H9 (cell line): ENCODE measurements around the gene CD1C. TPM values are rescaled to one million over a fixed set of nuclear protein-coding genes. Genes with fewer than 3 reads are reported as not detected.

Experiments
- DNase-seq: peaks from one replicate; pipeline ENCODE4 v3.0.0-alpha.2; 2017
- H2AFZ ChIP-seq: one replicate; pipeline ENCODE4 v1.6.1; 2013; ENCODE audit warnings: mild to moderate bottlenecking, low read length, control low read depth, moderate library complexity
- H2AK5ac ChIP-seq: 2 replicates; pipeline ENCODE4 v1.6.1; 2013; ENCODE audit warnings: low read length, control low read depth, mixed read lengths; ENCODE audit not compliant: insufficient read length
- H2BK120ac ChIP-seq: one replicate; pipeline ENCODE4 v1.6.1; 2013; ENCODE audit warnings: low read depth, mild to moderate bottlenecking, low read length, control low read depth, inconsistent platforms; ENCODE audit not compliant: poor library complexity, severe bottlenecking
- H2BK12ac ChIP-seq: 2 replicates; pipeline ENCODE4 v1.6.1; 2013; ENCODE audit warnings: low read length, control low read depth, mixed read lengths, low read depth; ENCODE audit not compliant: insufficient read length
- H2BK15ac ChIP-seq: 2 replicates; pipeline ENCODE4 v1.6.1; 2013; ENCODE audit warnings: low read depth, low read length, control low read depth
- H2BK20ac ChIP-seq: one replicate; pipeline ENCODE4 v1.6.1; 2013; ENCODE audit warnings: low read depth, mild to moderate bottlenecking, low read length, control low read depth, inconsistent platforms; ENCODE audit not compliant: poor library complexity, severe bottlenecking
- H2BK5ac ChIP-seq: 2 replicates; pipeline ENCODE4 v1.6.1; 2013; ENCODE audit warnings: low read length, control low read depth, mixed read lengths; ENCODE audit not compliant: insufficient read length
- H3K14ac ChIP-seq: 2 replicates; pipeline ENCODE4 v1.6.1; 2013; ENCODE audit warnings: low read length, control low read depth; ENCODE audit not compliant: insufficient read depth
- H3K18ac ChIP-seq: 2 replicates; pipeline ENCODE4 v1.6.1; 2013; ENCODE audit warnings: low read depth, mild to moderate bottlenecking, mixed read lengths, low read length, control low read depth; ENCODE audit not compliant: insufficient read length
- H3K23ac ChIP-seq: 2 replicates; pipeline ENCODE4 v1.6.1; 2013; ENCODE audit warnings: low read length, control low read depth, mixed read lengths, low read depth; ENCODE audit not compliant: insufficient read length
- H3K23me2 ChIP-seq: 2 replicates; pipeline ENCODE4 v1.6.1; 2013; ENCODE audit warnings: low read depth, mild to moderate bottlenecking, mixed read lengths, low read length, control low read depth; ENCODE audit not compliant: insufficient read length, poor library complexity, severe bottlenecking
- H3K27ac ChIP-seq: 2 replicates; pipeline ENCODE4 v1.5.1; 2013; ENCODE audit warnings: low read length, control low read depth, mixed read lengths, low read depth; ENCODE audit not compliant: insufficient read length
- H3K27me3 ChIP-seq: 2 replicates; pipeline ENCODE4 v1.6.1; 2013; ENCODE audit warnings: low read length, control low read depth, inconsistent platforms; ENCODE audit not compliant: insufficient read depth
- H3K4ac ChIP-seq: 2 replicates; pipeline ENCODE4 v1.6.1; 2013; ENCODE audit warnings: low read depth, mild to moderate bottlenecking, control low read depth, inconsistent platforms, low read length, moderate library complexity
- H3K4me1 ChIP-seq: 2 replicates; pipeline ENCODE4 v1.6.1; 2013; ENCODE audit warnings: low read length, control low read depth, inconsistent platforms; ENCODE audit not compliant: insufficient read depth
- H3K4me2 ChIP-seq: 2 replicates; pipeline ENCODE4 v1.6.1; 2013; ENCODE audit warnings: low read length, control low read depth, mixed read lengths; ENCODE audit not compliant: insufficient read length, insufficient read depth
- H3K56ac ChIP-seq: 2 replicates; pipeline ENCODE4 v1.6.1; 2013; ENCODE audit warnings: low read depth, mild to moderate bottlenecking, mixed read lengths, low read length, control low read depth; ENCODE audit not compliant: insufficient read length
- H3K79me1 ChIP-seq: 2 replicates; pipeline ENCODE4 v1.6.1; 2013; ENCODE audit warnings: low read depth, mild to moderate bottlenecking, moderate library complexity, low read length, control low read depth, inconsistent platforms; ENCODE audit not compliant: insufficient read depth, poor library complexity, severe bottlenecking
- H3K79me2 ChIP-seq: 2 replicates; pipeline ENCODE4 v1.6.1; 2013; ENCODE audit warnings: low read length, control low read depth, inconsistent platforms; ENCODE audit not compliant: insufficient read depth
- H3K9ac ChIP-seq: 2 replicates; pipeline ENCODE4 v1.6.1; 2013; ENCODE audit warnings: low read length, control low read depth, mixed read lengths; ENCODE audit not compliant: insufficient read length; ENCODE audit errors: extremely low read depth
- H3K9me3 ChIP-seq: one replicate; pipeline ENCODE4 v1.6.1; 2013; ENCODE audit warnings: low read depth, low read length, inconsistent platforms; ENCODE audit not compliant: control insufficient read depth
- H3T11ph ChIP-seq: one replicate; pipeline ENCODE4 v1.6.1; 2013; ENCODE audit warnings: mild to moderate bottlenecking, low read length, control low read depth, inconsistent platforms
- H4K20me1 ChIP-seq: one replicate; pipeline ENCODE4 v1.6.1; 2013; ENCODE audit not compliant: control insufficient read depth, insufficient read length, insufficient read depth
- H4K5ac ChIP-seq: 2 replicates; pipeline ENCODE4 v1.6.1; 2013; ENCODE audit warnings: low read depth, mild to moderate bottlenecking, mixed read lengths, low read length, control low read depth; ENCODE audit not compliant: insufficient read length
- H4K8ac ChIP-seq: replicated peaks from 2 replicates; pipeline ENCODE4 v1.6.1; 2013; ENCODE audit warnings: low read length, control low read depth, mixed read lengths, low read depth; ENCODE audit not compliant: insufficient read length
- H4K91ac ChIP-seq: 2 replicates; pipeline ENCODE4 v1.6.1; 2013; ENCODE audit warnings: low read depth, mild to moderate bottlenecking, moderate library complexity, mixed read lengths, low read length, control low read depth; ENCODE audit not compliant: insufficient read length
- H3K27ac Mint-ChIP-seq, 3 experiments: 2 replicates in 2 of 3; 3 replicates in 1 of 3; pipeline ENCODE4 v1.8.0; 2020 to 2021; ENCODE audit warnings: mixed read lengths in 3 of 3, mild to moderate bottlenecking in 1 of 3, moderate library complexity in 1 of 3
- H3K27me3 Mint-ChIP-seq: 2 replicates; pipeline ENCODE4 v1.8.0; 2021; ENCODE audit warnings: low read depth, mild to moderate bottlenecking, moderate library complexity, mixed read lengths
- H3K36me3 Mint-ChIP-seq, 3 experiments: 2 replicates in 2 of 3; 3 replicates in 1 of 3; pipeline ENCODE4 v1.8.0; 2020 to 2021; ENCODE audit warnings: low read depth in 3 of 3, mixed read lengths in 3 of 3; ENCODE audit not compliant: insufficient read depth in 1 of 3
- H3K4me1 Mint-ChIP-seq, 2 experiments: 2 replicates each; pipeline ENCODE4 v1.8.0; 2020; ENCODE audit warnings: mixed read lengths in 2 of 2
- H3K4me3 Mint-ChIP-seq, 2 experiments: 2 replicates in 1 of 2; 3 replicates in 1 of 2; pipeline ENCODE4 v1.8.0; 2020 to 2021; ENCODE audit warnings: mild to moderate bottlenecking in 2 of 2, mixed read lengths in 2 of 2, moderate library complexity in 1 of 2
- H3K9me3 Mint-ChIP-seq, 2 experiments: 2 replicates in 1 of 2; 3 replicates in 1 of 2; pipeline ENCODE4 v1.8.0; 2020; ENCODE audit warnings: mild to moderate bottlenecking in 2 of 2, mixed read lengths in 2 of 2, moderate library complexity in 1 of 2
- WGBS: extraction: QIAGEN DNeasy Blood & Tissue Kit; methylation state at CpG from one replicate; pipeline ENCODE4 v1.1.7; 2013; ENCODE audit warnings: missing lambda C conversion rate, low lambda C conversion rate, mixed read lengths; ENCODE audit not compliant: insufficient read length; ENCODE audit errors: extremely low coverage; 5-methylcytosine and 5-hydroxymethylcytosine counted together
- total RNA-seq: library from RNA; stranded (reverse); gene quantifications from 2 replicates; pipeline ENCODE4 v1.2.1, GENCODE V29; 2021
- TF ChIP-seq, protein P1 (sequence below): fragments of 200-600 bp; sonication (generic); conservative IDR thresholded peaks from 3 replicates; pipeline ENCODE4 v1.8.0; 2021; ENCODE audit warnings: antibody characterized with exemption, mild to moderate bottlenecking

The CD1C gene
- total RNA-seq, 1 experiment from 2014 or later: not detected

DNA sequence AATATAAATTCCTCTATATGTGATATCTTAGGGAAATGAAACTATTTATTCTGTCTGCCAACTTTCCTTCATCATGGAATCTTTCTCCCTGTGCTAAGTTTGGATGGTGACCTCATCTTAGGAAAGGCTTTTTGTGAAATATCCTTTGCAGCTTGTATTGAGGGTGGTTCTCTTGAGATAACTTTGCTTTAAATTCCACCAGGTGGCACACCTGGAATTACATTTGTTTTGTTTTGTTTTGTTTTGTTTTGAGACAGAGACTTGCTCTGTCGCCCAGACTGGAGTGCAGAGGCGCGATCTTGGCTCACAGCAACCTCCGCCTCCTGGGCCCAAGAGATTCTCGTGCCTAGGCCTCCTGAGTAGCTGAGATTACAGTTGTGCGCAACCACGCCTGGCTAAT is 43.1 kb upstream of the CD1C start:
- DNase-seq: no peak
- Histone ChIP-seq H4K20me1 (no peaks in the 10 kb centered on the region), H2BK120ac (no peak overlapping the region), H3K79me2 (no peaks in the 10 kb centered on the region), H4K5ac (no peak overlapping the region), H2AFZ (no peak overlapping the region), H4K8ac (no peak overlapping the region), H3K79me1 (no peaks in the 10 kb centered on the region), H3T11ph (no peak overlapping the region), H3K9me3 (no peaks in the 10 kb centered on the region), H2AK5ac (no peak overlapping the region), H3K23ac (no peak overlapping the region), H2BK20ac (no peak overlapping the region), H3K4ac (no peak overlapping the region), H2BK12ac (no peak overlapping the region), H3K14ac (no peak overlapping the region), H3K4me2 (no peak overlapping the region), H3K23me2 (no peaks in the 10 kb centered on the region), H3K18ac (no peak overlapping the region), H3K27ac (no peak overlapping the region), H3K9ac (no peak overlapping the region), H3K27me3 (no peaks in the 10 kb centered on the region), H3K56ac (no peak overlapping the region), H2BK15ac (no peak overlapping the region), H4K91ac (no peak overlapping the region), H2BK5ac (no peak overlapping the region), H3K4me1 (no peaks in the 10 kb centered on the region)
- TF ChIP-seq, protein P1, sequence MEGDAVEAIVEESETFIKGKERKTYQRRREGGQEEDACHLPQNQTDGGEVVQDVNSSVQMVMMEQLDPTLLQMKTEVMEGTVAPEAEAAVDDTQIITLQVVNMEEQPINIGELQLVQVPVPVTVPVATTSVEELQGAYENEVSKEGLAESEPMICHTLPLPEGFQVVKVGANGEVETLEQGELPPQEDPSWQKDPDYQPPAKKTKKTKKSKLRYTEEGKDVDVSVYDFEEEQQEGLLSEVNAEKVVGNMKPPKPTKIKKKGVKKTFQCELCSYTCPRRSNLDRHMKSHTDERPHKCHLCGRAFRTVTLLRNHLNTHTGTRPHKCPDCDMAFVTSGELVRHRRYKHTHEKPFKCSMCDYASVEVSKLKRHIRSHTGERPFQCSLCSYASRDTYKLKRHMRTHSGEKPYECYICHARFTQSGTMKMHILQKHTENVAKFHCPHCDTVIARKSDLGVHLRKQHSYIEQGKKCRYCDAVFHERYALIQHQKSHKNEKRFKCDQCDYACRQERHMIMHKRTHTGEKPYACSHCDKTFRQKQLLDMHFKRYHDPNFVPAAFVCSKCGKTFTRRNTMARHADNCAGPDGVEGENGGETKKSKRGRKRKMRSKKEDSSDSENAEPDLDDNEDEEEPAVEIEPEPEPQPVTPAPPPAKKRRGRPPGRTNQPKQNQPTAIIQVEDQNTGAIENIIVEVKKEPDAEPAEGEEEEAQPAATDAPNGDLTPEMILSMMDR: peak; percentile 32; the same call in 2 of the 3 replicates
- H3K36me3 Mint-ChIP-seq: no peaks in the 10 kb centered on the region
- no peak overlapping the region for H3K4me3 Mint-ChIP-seq
- H3K9me3 Mint-ChIP-seq: no peaks in the 10 kb centered on the region
- no peak overlapping the region for H3K27ac Mint-ChIP-seq
- H3K27me3 Mint-ChIP-seq: no peaks in the 10 kb centered on the region
- WGBS: no CpG with 5 or more reads among the region's 7 CpGs
- H3K4me1 Mint-ChIP-seq: no peaks in the 10 kb centered on the region
